ENCODE results near the gene ANKRD34A. TPM values are rescaled to one million over a fixed set of nuclear protein-coding genes. Genes with fewer than 3 reads are reported as not detected.

Gene ANKRD34A
- polyA plus RNA-seq, 1 donor from 2014 or later, result 1.7 TPM

GRCh38 chr1:145987926-145988325, 23.6 kb upstream of the ANKRD34A start:
- H3K36me3 ChIP-seq (ENCODE audit: insufficient read depth, low read length), result peaks cover 10% of the 10 kb centered on the region
- H3K79me2 ChIP-seq (replicated peaks; ENCODE audit: insufficient read depth, low read length), result peaks cover 23% of the 10 kb centered on the region
- H3K4me2 ChIP-seq (ENCODE audit: low read length), result no peak overlapping the region
- H2AFZ ChIP-seq (ENCODE audit: low read depth, low read length), result no peak overlapping the region
- H3F3A ChIP-seq (ENCODE audit: insufficient read depth, low read length, poor library complexity, severe bottlenecking), result no peaks in the 10 kb centered on the region
- H3K27me3 ChIP-seq (ENCODE audit: insufficient read depth, low read depth, low read length), result no peaks in the 10 kb centered on the region
- no peak overlapping the region for H3K9ac ChIP-seq (ENCODE audit: low read length)
- TF ChIP-seq EZH2 (IDR thresholded peaks at IDR 0.05; ENCODE audit: borderline replicate concordance, insufficient read depth, low read length, poor library complexity, severe bottlenecking), result no peak
- no peaks in the 10 kb centered on the region for H3K9me2 ChIP-seq (ENCODE audit: insufficient read depth, low read length)
- H3K27ac ChIP-seq (ENCODE audit: low read length), result no peak overlapping the region
- H4K20me1 ChIP-seq (ENCODE audit: insufficient read depth), result peaks cover 19% of the 10 kb centered on the region
- H3K4me3 ChIP-seq (ENCODE audit: low read length), result no peak overlapping the region
- H3K9me3 ChIP-seq (ENCODE audit: low read length), result no peaks in the 10 kb centered on the region

DNA sequence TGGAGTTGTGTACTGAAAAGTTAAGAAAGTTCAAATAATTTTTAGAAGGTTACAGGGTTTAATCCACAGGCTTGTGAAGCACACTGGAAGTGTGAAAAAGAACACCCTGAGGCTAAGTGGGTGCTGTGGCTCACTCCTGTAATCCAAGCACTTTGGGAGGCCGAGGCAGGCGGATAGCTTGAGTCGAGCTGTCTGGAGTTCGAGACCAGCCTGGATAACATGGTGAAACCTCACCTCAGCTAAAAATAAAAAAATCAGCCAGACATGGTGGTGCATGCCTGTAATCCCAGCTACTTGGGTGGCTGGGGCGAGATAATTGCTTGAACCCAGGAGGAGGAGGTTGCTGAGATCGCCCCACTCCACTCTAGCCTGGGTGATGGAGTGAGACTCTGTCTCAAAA, 22.2 kb upstream of the ANKRD34A start:
- no peak overlapping the region for H2AFZ ChIP-seq (ENCODE audit: low read depth, low read length)
- no peaks in the 10 kb centered on the region for H3K27me3 ChIP-seq (ENCODE audit: insufficient read depth, low read depth, low read length)
- H3K79me2 ChIP-seq (replicated peaks; ENCODE audit: insufficient read depth, low read length), result peaks cover 9% of the 10 kb centered on the region
- H3K9me3 ChIP-seq (ENCODE audit: low read length), result no peaks in the 10 kb centered on the region
- no peak overlapping the region for H3K4me3 ChIP-seq (ENCODE audit: low read length)
- H3K4me2 ChIP-seq (ENCODE audit: low read length), result no peak overlapping the region
- peaks cover 5% of the 10 kb centered on the region for H4K20me1 ChIP-seq (ENCODE audit: insufficient read depth)
- H3F3A ChIP-seq (ENCODE audit: insufficient read depth, low read length, poor library complexity, severe bottlenecking), result no peaks in the 10 kb centered on the region
- TF ChIP-seq, protein P1, sequence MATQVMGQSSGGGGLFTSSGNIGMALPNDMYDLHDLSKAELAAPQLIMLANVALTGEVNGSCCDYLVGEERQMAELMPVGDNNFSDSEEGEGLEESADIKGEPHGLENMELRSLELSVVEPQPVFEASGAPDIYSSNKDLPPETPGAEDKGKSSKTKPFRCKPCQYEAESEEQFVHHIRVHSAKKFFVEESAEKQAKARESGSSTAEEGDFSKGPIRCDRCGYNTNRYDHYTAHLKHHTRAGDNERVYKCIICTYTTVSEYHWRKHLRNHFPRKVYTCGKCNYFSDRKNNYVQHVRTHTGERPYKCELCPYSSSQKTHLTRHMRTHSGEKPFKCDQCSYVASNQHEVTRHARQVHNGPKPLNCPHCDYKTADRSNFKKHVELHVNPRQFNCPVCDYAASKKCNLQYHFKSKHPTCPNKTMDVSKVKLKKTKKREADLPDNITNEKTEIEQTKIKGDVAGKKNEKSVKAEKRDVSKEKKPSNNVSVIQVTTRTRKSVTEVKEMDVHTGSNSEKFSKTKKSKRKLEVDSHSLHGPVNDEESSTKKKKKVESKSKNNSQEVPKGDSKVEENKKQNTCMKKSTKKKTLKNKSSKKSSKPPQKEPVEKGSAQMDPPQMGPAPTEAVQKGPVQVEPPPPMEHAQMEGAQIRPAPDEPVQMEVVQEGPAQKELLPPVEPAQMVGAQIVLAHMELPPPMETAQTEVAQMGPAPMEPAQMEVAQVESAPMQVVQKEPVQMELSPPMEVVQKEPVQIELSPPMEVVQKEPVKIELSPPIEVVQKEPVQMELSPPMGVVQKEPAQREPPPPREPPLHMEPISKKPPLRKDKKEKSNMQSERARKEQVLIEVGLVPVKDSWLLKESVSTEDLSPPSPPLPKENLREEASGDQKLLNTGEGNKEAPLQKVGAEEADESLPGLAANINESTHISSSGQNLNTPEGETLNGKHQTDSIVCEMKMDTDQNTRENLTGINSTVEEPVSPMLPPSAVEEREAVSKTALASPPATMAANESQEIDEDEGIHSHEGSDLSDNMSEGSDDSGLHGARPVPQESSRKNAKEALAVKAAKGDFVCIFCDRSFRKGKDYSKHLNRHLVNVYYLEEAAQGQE (IDR thresholded peaks at IDR 0.05; ENCODE audit: borderline replicate concordance), result no peak
- TF ChIP-seq MXI1 (conservative IDR thresholded peaks at IDR 0.05; ENCODE audit: poor library complexity, severe bottlenecking) (no peak), POLR2AphosphoS5 (IDR thresholded peaks at IDR 0.05) (no peak), CTCF (IDR thresholded peaks at IDR 0.05; ENCODE audit: poor library complexity, severe bottlenecking) (no peak), EP300 (conservative IDR thresholded peaks at IDR 0.05; ENCODE audit: poor library complexity, severe bottlenecking) (no peak), EZH2 (IDR thresholded peaks at IDR 0.05; ENCODE audit: borderline replicate concordance, insufficient read depth, low read length, poor library complexity, severe bottlenecking) (no peak), TAF1 (IDR thresholded peaks at IDR 0.05; ENCODE audit: low read depth) (no peak), SMC3 (conservative IDR thresholded peaks at IDR 0.05; ENCODE audit: poor library complexity) (no peak), RAD21 (conservative IDR thresholded peaks at IDR 0.05) (no peak)
- no peak overlapping the region for H3K9ac ChIP-seq (ENCODE audit: low read length)
- H3K27ac ChIP-seq (ENCODE audit: low read length), result no peak overlapping the region
- H3K9me2 ChIP-seq (ENCODE audit: insufficient read depth, low read length), result no peaks in the 10 kb centered on the region
- H3K36me3 ChIP-seq (ENCODE audit: insufficient read depth, low read length), result no peaks in the 10 kb centered on the region

All from neural cell (in vitro differentiated cells).